A673 (cell line): ENCODE measurements around the gene STON1. TPM values are rescaled to one million over a fixed set of nuclear protein-coding genes. Genes with fewer than 3 reads are reported as not detected.

Source experiments
- BruUV-seq: library from RNA; stranded (reverse); fragments of 400-500 nt; replicated peaks from 2 replicates; lab custom pipeline; 2021; lab: Mats Ljungman, UMichigan
- CTCF ChIA-PET: fragments of 300-600 bp; sonication (Branson Sonifier 250); formaldehyde crosslinking; loops from one replicate; lab custom pipeline; 2022; ENCODE audit warnings: antibody characterized with exemption; lab: Charles Lee
- POLR2A ChIA-PET: fragments of 300-600 bp; sonication (Branson Sonifier 250); formaldehyde crosslinking; loops from one replicate; lab custom pipeline; 2022; ENCODE audit warnings: antibody characterized with exemption; ENCODE audit not compliant: low non-redundant PET; lab: Charles Lee
- DNase-seq: peaks from one replicate; pipeline ENCODE4 v3.0.0-alpha.2; 2015; ENCODE audit warnings: low spot score
- H3K27ac ChIP-seq: fragments of 200-600 bp; sonication (generic); 2 replicates; pipeline ENCODE4 v1.5.1; 2016; ENCODE audit warnings: mixed run types, low read depth, mild to moderate bottlenecking, mixed read lengths, antibody characterized with exemption, low read length; ENCODE audit not compliant: poor library complexity, severe bottlenecking
- H3K27me3 ChIP-seq: fragments of 200-600 bp; sonication (generic); replicated peaks from 2 replicates; pipeline ENCODE4 v1.6.1; 2017; ENCODE audit warnings: mixed run types, low read depth, mild to moderate bottlenecking, mixed read lengths, antibody characterized with exemption, low read length; ENCODE audit not compliant: insufficient read depth, poor library complexity
- H3K36me3 ChIP-seq: fragments of 200-600 bp; sonication (generic); 2 replicates; pipeline ENCODE4 v1.6.1; 2016; ENCODE audit warnings: mixed run types, mild to moderate bottlenecking, mixed read lengths, antibody characterized with exemption, low read length; ENCODE audit not compliant: insufficient read depth, poor library complexity, severe bottlenecking
- H3K4me1 ChIP-seq: fragments of 200-600 bp; sonication (generic); 2 replicates; pipeline ENCODE4 v1.6.1; 2017; ENCODE audit warnings: mixed run types, mild to moderate bottlenecking, mixed read lengths, antibody characterized with exemption, low read length; ENCODE audit not compliant: insufficient read depth, poor library complexity, severe bottlenecking
- H3K4me3 ChIP-seq: fragments of 200-600 bp; sonication (generic); 2 replicates; pipeline ENCODE4 v1.5.1; 2016; ENCODE audit warnings: low read depth, mixed run types, mild to moderate bottlenecking, mixed read lengths, low read length; ENCODE audit not compliant: poor library complexity, severe bottlenecking
- H3K9me3 ChIP-seq: fragments of 200-600 bp; sonication (generic); 2 replicates; pipeline ENCODE4 v1.6.1; 2016; ENCODE audit warnings: mixed run types, low read depth, mild to moderate bottlenecking, mixed read lengths, antibody characterized with exemption, low read length; ENCODE audit not compliant: poor library complexity, severe bottlenecking
- EZH2 ChIP-seq: fragments of 200-600 bp; sonication (generic); IDR thresholded peaks from 2 replicates; pipeline ENCODE4 v1.6.1; 2017; ENCODE audit warnings: borderline replicate concordance, low read depth, mild to moderate bottlenecking, mixed read lengths, antibody characterized with exemption, low read length; ENCODE audit not compliant: poor library complexity, severe bottlenecking
- intact Hi-C: fragments of 100-400 bp; cut with micrococcal nuclease; formaldehyde crosslinking; loops from one replicate; pipeline ENCODE4 v1.10.0; 2022; ENCODE audit not compliant: unreplicated experiment
- total RNA-seq: library from RNA; stranded (reverse); gene quantifications from 2 replicates; pipeline ENCODE4 v1.2.3, GENCODE V29; 2021
- TF ChIP-seq, protein P1 (sequence below): fragments of 300-800, 200-600 bp; sonication (generic); conservative IDR thresholded peaks from 2 replicates; pipeline ENCODE4 v1.5.1; 2017; ENCODE audit warnings: low read depth, mild to moderate bottlenecking, antibody characterized with exemption, low read length, moderate library complexity, mixed read lengths

The STON1 gene
- total RNA-seq, 1 experiment from 2014 or later = 1.1 TPM

GRCh38 chr2:48586433-48586832 lies 56.5 kb downstream of the STON1 start:
- Histone ChIP-seq H3K4me3 (no peak overlapping the region), H3K4me1 (no peaks in the 10 kb centered on the region), H3K27me3 (no peaks in the 10 kb centered on the region), H3K36me3 (no peaks in the 10 kb centered on the region), H3K27ac (no peak overlapping the region), H3K9me3 (no peaks in the 10 kb centered on the region)
- intact Hi-C loops = loop anchor here (10.0 kb wide), 1 partner anchor 112 kb away; no protein-coding TSS in a partner anchor
- DNase-seq = no peak
- BruUV-seq = no TSS peak
- CTCF ChIA-PET = no interaction called here
- no peak for TF ChIP-seq EZH2
- TF ChIP-seq, protein P1, sequence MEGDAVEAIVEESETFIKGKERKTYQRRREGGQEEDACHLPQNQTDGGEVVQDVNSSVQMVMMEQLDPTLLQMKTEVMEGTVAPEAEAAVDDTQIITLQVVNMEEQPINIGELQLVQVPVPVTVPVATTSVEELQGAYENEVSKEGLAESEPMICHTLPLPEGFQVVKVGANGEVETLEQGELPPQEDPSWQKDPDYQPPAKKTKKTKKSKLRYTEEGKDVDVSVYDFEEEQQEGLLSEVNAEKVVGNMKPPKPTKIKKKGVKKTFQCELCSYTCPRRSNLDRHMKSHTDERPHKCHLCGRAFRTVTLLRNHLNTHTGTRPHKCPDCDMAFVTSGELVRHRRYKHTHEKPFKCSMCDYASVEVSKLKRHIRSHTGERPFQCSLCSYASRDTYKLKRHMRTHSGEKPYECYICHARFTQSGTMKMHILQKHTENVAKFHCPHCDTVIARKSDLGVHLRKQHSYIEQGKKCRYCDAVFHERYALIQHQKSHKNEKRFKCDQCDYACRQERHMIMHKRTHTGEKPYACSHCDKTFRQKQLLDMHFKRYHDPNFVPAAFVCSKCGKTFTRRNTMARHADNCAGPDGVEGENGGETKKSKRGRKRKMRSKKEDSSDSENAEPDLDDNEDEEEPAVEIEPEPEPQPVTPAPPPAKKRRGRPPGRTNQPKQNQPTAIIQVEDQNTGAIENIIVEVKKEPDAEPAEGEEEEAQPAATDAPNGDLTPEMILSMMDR = no peak
- POLR2A ChIA-PET = no interaction called here

- Histone ChIP-seq H3K4me1 (no peaks in the 10 kb centered on the region), H3K9me3 (no peaks in the 10 kb centered on the region), H3K36me3 (no peaks in the 10 kb centered on the region), H3K27ac (no peak overlapping the region), H3K27me3 (no peaks in the 10 kb centered on the region), H3K4me3 (no peak overlapping the region)
- TF ChIP-seq, protein P1 = no peak
- no peak for TF ChIP-seq EZH2
- no TSS peak for BruUV-seq
- intact Hi-C loops = loop anchor here (10.0 kb wide), 1 partner anchor 113 kb away; no protein-coding TSS in a partner anchor
- no peak for DNase-seq
- POLR2A ChIA-PET = no interaction called here
- CTCF ChIA-PET = no interaction called here
Measured at GRCh38 chr2:48587560-48587959, 57.6 kb downstream of the STON1 start.

GRCh38 chr2:48587961-48588360 lies 58.0 kb downstream of the STON1 start:
- H3K9me3 ChIP-seq = no peaks in the 10 kb centered on the region
- no peak for TF ChIP-seq EZH2
- TF ChIP-seq, protein P1 = no peak
- H3K36me3 ChIP-seq = no peaks in the 10 kb centered on the region
- ChIA-PET CTCF (interaction anchor here (0.7 kb wide), 1 partner anchor 11 kb away, joined by 3 read pairs; no protein-coding TSS in a partner anchor), POLR2A (no interaction called here)
- DNase-seq = no peak
- H3K27me3 ChIP-seq = no peaks in the 10 kb centered on the region
- no peaks in the 10 kb centered on the region for H3K4me1 ChIP-seq
- H3K4me3 ChIP-seq = no peak overlapping the region
- no peak overlapping the region for H3K27ac ChIP-seq
- BruUV-seq = no TSS peak
- intact Hi-C loops = loop anchor here (10.0 kb wide), 1 partner anchor 113 kb away; no protein-coding TSS in a partner anchor
